OCI-M1 (cell line): ENCODE results near the gene OSBPL3.

ENCODE experiments used
- DNase-seq: peaks from one replicate; lab custom pipeline; 2025; lab: John Stamatoyannopoulos, UW

Gene OSBPL3

GRCh38 chr7:24952464-24952863, 27.5 kb downstream of the OSBPL3 start:
- DNase-seq: no peak

- no peak for DNase-seq
Measured at GRCh38 chr7:24951441-24951980, 28.5 kb downstream of the OSBPL3 start.

- no peak for DNase-seq
Measured at GRCh38 chr7:24949884-24950283, 30.1 kb downstream of the OSBPL3 start.

- DNase-seq: no peak
Measured at GRCh38 chr7:24948739-24949138, 31.2 kb downstream of the OSBPL3 start.

GRCh38 chr7:24946467-24946866, 33.5 kb downstream of the OSBPL3 start:
- no peak for DNase-seq

GRCh38 chr7:24945899-24946298, 34.1 kb downstream of the OSBPL3 start:
- DNase-seq: no peak

- DNase-seq: no peak
Measured at GRCh38 chr7:24943096-24943948, 36.7 kb downstream of the OSBPL3 start.

GRCh38 chr7:24942226-24942625, 37.8 kb downstream of the OSBPL3 start:
- no peak for DNase-seq

- peak; percentile 7 for DNase-seq
Measured at GRCh38 chr7:24939416-24939815, 40.6 kb downstream of the OSBPL3 start.

GRCh38 chr7:24936121-24936824, 43.7 kb downstream of the OSBPL3 start:
- DNase-seq: peak; percentile 68

GRCh38 chr7:24933298-24933697, 46.7 kb downstream of the OSBPL3 start:
- no peak for DNase-seq

- no peak for DNase-seq
Measured at GRCh38 chr7:24932815-24933214, 47.2 kb downstream of the OSBPL3 start.

GRCh38 chr7:24932389-24932788, 47.6 kb downstream of the OSBPL3 start:
- no peak for DNase-seq

GRCh38 chr7:24931844-24932243, 48.1 kb downstream of the OSBPL3 start:
- DNase-seq: no peak

- no peak for DNase-seq
Measured at GRCh38 chr7:24930856-24931255, 49.1 kb downstream of the OSBPL3 start.

GRCh38 chr7:24926623-24927524, 53.1 kb downstream of the OSBPL3 start:
- no peak for DNase-seq

- peak; percentile 85 for DNase-seq
Measured at GRCh38 chr7:24924375-24924774, 55.6 kb downstream of the OSBPL3 start.

GRCh38 chr7:24923172-24923865, 56.7 kb downstream of the OSBPL3 start:
- DNase-seq: peak; percentile 76

GRCh38 chr7:24922099-24922773, 57.7 kb downstream of the OSBPL3 start:
- DNase-seq: no peak

- no peak for DNase-seq
Measured at GRCh38 chr7:24921362-24921679, 58.7 kb downstream of the OSBPL3 start.
